Liver (tissue), 9 donors: ENCODE results near the gene DNM2. TPM values are rescaled to one million over a fixed set of nuclear protein-coding genes. Genes with fewer than 3 reads are reported as not detected.

Experiments used
- DNase-seq: peaks from one replicate; pipeline ENCODE4 v3.0.0-alpha.2; 2017; ENCODE audit warnings: low spot score
- H3K27ac ChIP-seq, 2 donors: one replicate each; pipeline ENCODE4 v1.7.0; 2013; ENCODE audit warnings: inconsistent platforms in 2 of 2, low read length in 2 of 2, control low read depth in 1 of 2, low read depth in 1 of 2, mild to moderate bottlenecking in 1 of 2
- H3K27me3 ChIP-seq, 4 donors: one replicate each; pipeline versions ENCODE4 v1.6.1 to v1.7.0; 2013; ENCODE audit warnings: low read length in 3 of 4, inconsistent platforms in 1 of 4, mild to moderate bottlenecking in 1 of 4, moderate library complexity in 1 of 4; ENCODE audit not compliant: control insufficient read depth in 4 of 4, insufficient read depth in 4 of 4
- H3K36me3 ChIP-seq, 4 donors: one replicate each; pipeline versions ENCODE4 v1.6.1 to v1.7.0; 2013; ENCODE audit warnings: low read length in 3 of 4, mild to moderate bottlenecking in 3 of 4, low read depth in 1 of 4, moderate library complexity in 1 of 4; ENCODE audit not compliant: control insufficient read depth in 4 of 4, insufficient read depth in 3 of 4
- H3K4me1 ChIP-seq, 4 donors: one replicate each; pipeline versions ENCODE4 v1.6.1 to v1.7.0; 2013; ENCODE audit warnings: low read length in 3 of 4, mild to moderate bottlenecking in 3 of 4, moderate library complexity in 1 of 4; ENCODE audit not compliant: control insufficient read depth in 4 of 4, insufficient read depth in 4 of 4
- H3K4me3 ChIP-seq, 3 donors: one replicate each; pipeline versions ENCODE4 v1.6.1 to v1.7.0; 2013; ENCODE audit warnings: low read length in 3 of 3, control low read depth in 1 of 3, low read depth in 1 of 3, mild to moderate bottlenecking in 1 of 3
- H3K9ac ChIP-seq, 2 donors: one replicate each; pipeline ENCODE4 v1.7.0; 2013; ENCODE audit warnings: low read length in 2 of 2, mild to moderate bottlenecking in 2 of 2, moderate library complexity in 2 of 2, control low read depth in 1 of 2, low read depth in 1 of 2
- H3K9me3 ChIP-seq, 4 donors: one replicate each; pipeline versions ENCODE4 v1.6.1 to v1.7.0; 2013; ENCODE audit warnings: low read length in 3 of 4; ENCODE audit not compliant: control insufficient read depth in 4 of 4
- ATF3 ChIP-seq: IDR thresholded peaks from 2 replicates; pipeline ENCODE4 v1.6.1; 2016; ENCODE audit warnings: antibody characterized with exemption
- CTCF ChIP-seq: fragments of 150-350 bp; IDR thresholded peaks from 2 replicates; pipeline ENCODE4 v1.5.1; 2017; ENCODE audit warnings: improper control_type of control experiment, low read depth, low read length; ENCODE audit not compliant: missing input control
- EGR1 ChIP-seq, 2 donors: IDR thresholded peaks; 2 replicates each; pipeline ENCODE4 v1.6.1; 2016 to 2018; ENCODE audit warnings: antibody characterized with exemption in 2 of 2, low read depth in 2 of 2
- FOXA1 ChIP-seq: IDR thresholded peaks from 2 replicates; pipeline ENCODE4 v1.6.1; 2016; ENCODE audit warnings: antibody characterized with exemption
- FOXA2 ChIP-seq: IDR thresholded peaks from 2 replicates; pipeline ENCODE4 v1.6.1; 2016; ENCODE audit warnings: antibody characterized with exemption
- GABPA ChIP-seq, 2 donors: IDR thresholded peaks in 1 of 2; conservative IDR thresholded peaks in 1 of 2; 2 replicates each; pipeline ENCODE4 v1.6.1; 2016; ENCODE audit warnings: antibody characterized with exemption in 2 of 2, mild to moderate bottlenecking in 1 of 2, moderate library complexity in 1 of 2
- HNF4A ChIP-seq, 2 donors: conservative IDR thresholded peaks; 2 replicates each; pipeline ENCODE4 v1.6.1; 2016; ENCODE audit warnings: antibody characterized with exemption in 2 of 2, mild to moderate bottlenecking in 2 of 2
- HNF4G ChIP-seq: IDR thresholded peaks from 2 replicates; pipeline ENCODE4 v1.6.1; 2016; ENCODE audit warnings: antibody characterized with exemption
- JUND ChIP-seq, 2 donors: IDR thresholded peaks; 2 replicates each; pipeline ENCODE4 v1.6.1; 2016; ENCODE audit warnings: antibody characterized with exemption in 2 of 2
- NR2F2 ChIP-seq: IDR thresholded peaks from 2 replicates; pipeline ENCODE4 v1.6.1; 2016; ENCODE audit warnings: antibody characterized with exemption
- RAD21 ChIP-seq, 2 donors: IDR thresholded peaks; 2 replicates each; pipeline ENCODE4 v1.6.1; 2016; ENCODE audit warnings: antibody characterized with exemption in 2 of 2, mild to moderate bottlenecking in 2 of 2
- RXRA ChIP-seq, 2 donors: IDR thresholded peaks; 2 replicates each; pipeline ENCODE4 v1.6.1; 2017 to 2018; ENCODE audit warnings: antibody characterized with exemption in 2 of 2, mild to moderate bottlenecking in 1 of 2
- SP1 ChIP-seq: IDR thresholded peaks from 2 replicates; pipeline ENCODE4 v1.6.1; 2018; ENCODE audit warnings: antibody characterized with exemption, mild to moderate bottlenecking
- TAF1 ChIP-seq: conservative IDR thresholded peaks from 2 replicates; pipeline ENCODE4 v1.6.1; 2016; ENCODE audit warnings: antibody characterized with exemption, mild to moderate bottlenecking
- YY1 ChIP-seq: IDR thresholded peaks from 2 replicates; pipeline ENCODE4 v1.6.1; 2016; ENCODE audit warnings: antibody characterized with exemption, mild to moderate bottlenecking
- WGBS: extraction: QIAGEN DNeasy Blood & Tissue Kit; methylation state at CpG from one replicate; pipeline ENCODE4 v1.1.7; 2013; 5-methylcytosine and 5-hydroxymethylcytosine counted together
- polyA plus RNA-seq, 2 donors: library from polyadenylated mRNA; stranded (reverse) in 1 of 2; unstranded in 1 of 2; fragments of 200-250 nt in 1 of 2; fragments of >200 nt in 1 of 2; fragmentation: Nextera tagmentation in 1 of 2; extraction: Ambion mirVana in 1 of 2; gene quantifications; one replicate each; pipeline versions ENCODE4 v1.2.1 to v1.2.3, GENCODE V29; 2013 to 2015
- total RNA-seq, 2 donors: library from RNA; depleted of rRNA; stranded (reverse); fragments of >200 nt; gene quantifications; one replicate each; pipeline ENCODE4 v1.2.3, GENCODE V29; 2014
- TF ChIP-seq, protein P1 (sequence below): IDR thresholded peaks from 2 replicates; pipeline ENCODE4 v1.6.1; 2016; ENCODE audit warnings: antibody characterized with exemption
- TF ChIP-seq, protein P2 (sequence below): IDR thresholded peaks from 2 replicates; pipeline ENCODE4 v1.6.1; 2016; ENCODE audit warnings: antibody characterized with exemption
- TF ChIP-seq, protein P3 (sequence below): IDR thresholded peaks from 2 replicates; pipeline ENCODE4 v1.6.1; 2016; ENCODE audit warnings: antibody characterized with exemption, mild to moderate bottlenecking
- donor health status: healthy.
- donor health status: healthy.
- donor health status: healthy.
- donor health status: healthy.
- donor health status: healthy.

DNM2 gene
- total and polyA plus RNA-seq, 4 donors: 23.1 to 95.1 (median 59.1) TPM

DNA sequence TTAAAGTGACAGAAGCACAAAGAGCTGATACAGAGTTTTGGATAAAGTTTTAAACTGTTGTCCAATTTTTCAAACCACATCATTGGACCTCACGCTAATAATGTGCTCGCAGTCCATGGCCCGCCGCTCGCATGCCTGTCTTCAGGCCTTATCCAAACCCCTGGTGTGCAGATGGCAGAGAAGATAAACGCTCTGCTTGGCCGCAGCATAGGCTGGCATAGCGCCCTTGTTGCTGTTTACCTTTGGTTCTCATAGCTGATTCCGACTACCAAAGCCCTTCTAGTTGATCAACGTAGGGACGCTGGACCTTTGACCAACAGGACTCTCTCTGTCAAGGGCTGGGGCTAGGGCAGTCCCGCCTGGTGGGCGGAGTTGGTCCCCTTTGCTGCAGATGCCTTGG is 40.1 kb upstream of the DNM2 start:
- no peaks in the 10 kb centered on the region for H3K27me3 ChIP-seq
- H3K9me3 ChIP-seq: no peaks in the 10 kb centered on the region
- H3K4me3 ChIP-seq: no peak overlapping the region
- no peak overlapping the region for H3K27ac ChIP-seq
- H3K9ac ChIP-seq: no peak overlapping the region
- 39% methylated on average over 13 of the region's 13 CpGs for WGBS
- TF ChIP-seq, protein P1, sequence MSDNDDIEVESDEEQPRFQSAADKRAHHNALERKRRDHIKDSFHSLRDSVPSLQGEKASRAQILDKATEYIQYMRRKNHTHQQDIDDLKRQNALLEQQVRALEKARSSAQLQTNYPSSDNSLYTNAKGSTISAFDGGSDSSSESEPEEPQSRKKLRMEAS: no peak
- TF ChIP-seq JUND (IDR thresholded peaks at IDR 0.05) (no peak), HNF4A (conservative IDR thresholded peaks at IDR 0.05) (peak; percentile 87 to 90), FOXA2 (peak; percentile 95), HNF4G (peak; percentile 56), SP1 (peak; percentile 91), NR2F2 (no peak), RXRA (IDR thresholded peaks at IDR 0.05) (peak; percentile 70 to 79), RAD21 (IDR thresholded peaks at IDR 0.05) (peak in 1 of 2 donors; percentile 42), TAF1 (no peak), GABPA (IDR thresholded peaks at IDR 0.05 in 1 of 2, conservative IDR thresholded peaks at IDR 0.05 in 1 of 2) (peak in 1 of 2 donors; percentile 48), EGR1 (IDR thresholded peaks at IDR 0.05; ENCODE audit: low read depth in 2 of 2) (peak in 1 of 2 donors; percentile 20), ATF3 (no peak), FOXA1 (peak; percentile 96), YY1 (peak; percentile 85), CTCF (no peak)
- TF ChIP-seq, protein P2, sequence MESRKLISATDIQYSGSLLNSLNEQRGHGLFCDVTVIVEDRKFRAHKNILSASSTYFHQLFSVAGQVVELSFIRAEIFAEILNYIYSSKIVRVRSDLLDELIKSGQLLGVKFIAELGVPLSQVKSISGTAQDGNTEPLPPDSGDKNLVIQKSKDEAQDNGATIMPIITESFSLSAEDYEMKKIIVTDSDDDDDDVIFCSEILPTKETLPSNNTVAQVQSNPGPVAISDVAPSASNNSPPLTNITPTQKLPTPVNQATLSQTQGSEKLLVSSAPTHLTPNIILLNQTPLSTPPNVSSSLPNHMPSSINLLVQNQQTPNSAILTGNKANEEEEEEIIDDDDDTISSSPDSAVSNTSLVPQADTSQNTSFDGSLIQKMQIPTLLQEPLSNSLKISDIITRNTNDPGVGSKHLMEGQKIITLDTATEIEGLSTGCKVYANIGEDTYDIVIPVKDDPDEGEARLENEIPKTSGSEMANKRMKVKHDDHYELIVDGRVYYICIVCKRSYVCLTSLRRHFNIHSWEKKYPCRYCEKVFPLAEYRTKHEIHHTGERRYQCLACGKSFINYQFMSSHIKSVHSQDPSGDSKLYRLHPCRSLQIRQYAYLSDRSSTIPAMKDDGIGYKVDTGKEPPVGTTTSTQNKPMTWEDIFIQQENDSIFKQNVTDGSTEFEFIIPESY: no peak
- TF ChIP-seq, protein P3, sequence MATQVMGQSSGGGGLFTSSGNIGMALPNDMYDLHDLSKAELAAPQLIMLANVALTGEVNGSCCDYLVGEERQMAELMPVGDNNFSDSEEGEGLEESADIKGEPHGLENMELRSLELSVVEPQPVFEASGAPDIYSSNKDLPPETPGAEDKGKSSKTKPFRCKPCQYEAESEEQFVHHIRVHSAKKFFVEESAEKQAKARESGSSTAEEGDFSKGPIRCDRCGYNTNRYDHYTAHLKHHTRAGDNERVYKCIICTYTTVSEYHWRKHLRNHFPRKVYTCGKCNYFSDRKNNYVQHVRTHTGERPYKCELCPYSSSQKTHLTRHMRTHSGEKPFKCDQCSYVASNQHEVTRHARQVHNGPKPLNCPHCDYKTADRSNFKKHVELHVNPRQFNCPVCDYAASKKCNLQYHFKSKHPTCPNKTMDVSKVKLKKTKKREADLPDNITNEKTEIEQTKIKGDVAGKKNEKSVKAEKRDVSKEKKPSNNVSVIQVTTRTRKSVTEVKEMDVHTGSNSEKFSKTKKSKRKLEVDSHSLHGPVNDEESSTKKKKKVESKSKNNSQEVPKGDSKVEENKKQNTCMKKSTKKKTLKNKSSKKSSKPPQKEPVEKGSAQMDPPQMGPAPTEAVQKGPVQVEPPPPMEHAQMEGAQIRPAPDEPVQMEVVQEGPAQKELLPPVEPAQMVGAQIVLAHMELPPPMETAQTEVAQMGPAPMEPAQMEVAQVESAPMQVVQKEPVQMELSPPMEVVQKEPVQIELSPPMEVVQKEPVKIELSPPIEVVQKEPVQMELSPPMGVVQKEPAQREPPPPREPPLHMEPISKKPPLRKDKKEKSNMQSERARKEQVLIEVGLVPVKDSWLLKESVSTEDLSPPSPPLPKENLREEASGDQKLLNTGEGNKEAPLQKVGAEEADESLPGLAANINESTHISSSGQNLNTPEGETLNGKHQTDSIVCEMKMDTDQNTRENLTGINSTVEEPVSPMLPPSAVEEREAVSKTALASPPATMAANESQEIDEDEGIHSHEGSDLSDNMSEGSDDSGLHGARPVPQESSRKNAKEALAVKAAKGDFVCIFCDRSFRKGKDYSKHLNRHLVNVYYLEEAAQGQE: peak; percentile 92
- peaks cover 3 to 24% (median 20%) of the 10 kb centered on the region in 4 donors for H3K4me1 ChIP-seq
- H3K36me3 ChIP-seq: peaks cover 17 to 68% (median 40%) of the 10 kb centered on the region in 4 donors
- peak; percentile 80 for DNase-seq
